A549 treated with RU486 at 1 μM for 4 hours (cell line): ENCODE results near the gene PPP1R2B. TPM values are rescaled to one million over a fixed set of nuclear protein-coding genes. Genes with fewer than 3 reads are reported as not detected.

ENCODE experiments used
- total RNA-seq: library from RNA; stranded (reverse); fragments of 200-300 nt; extraction: Qiagen RNA extraction; gene quantifications from 5 replicates; pipeline ENCODE4 v1.2.3, GENCODE V29; 2022; ENCODE audit warnings: low read depth

The PPP1R2B gene
- 0.07 to 0.13 TPM in 2 of 5 replicates, not detected in the others for total RNA-seq

GRCh38 chr5:156850206-156850751 lies at the start of gene PPP1R2B:
PPP1R2B (plus strand) TSS chr5:156850295; CDS start chr5:156850563, 268 bp downstream.

Other genes starting within 250 kb of the PPP1R2B start
- 0.76 to 1.8 TPM (median 1.3 TPM) in 5 replicates for gene TIMD4, start 112.9 kb downstream of the PPP1R2B start, total RNA-seq
- 26.0 to 44.9 TPM (median 35.2 TPM) in 5 replicates for gene HAVCR1, start 208.8 kb downstream of the PPP1R2B start, total RNA-seq